HG03575 (cell line): ENCODE results near the gene KREMEN1.
"Not testable (repeated sequence)": the region's sequence is repeated elsewhere in the genome, so short reads cannot be mapped to it uniquely, and the experiment has no call there.

Experiments used
- ATAC-seq: cut with Tn5 transposase; IDR thresholded peaks from one replicate; pipeline ENCODE4 v1.9.1; 2021; ENCODE audit not compliant: unreplicated experiment, insufficient number of reproducible peaks, low FRiP score; ENCODE audit errors: extremely low read depth

KREMEN1 gene

GRCh38 chr22:29073618-29074275, 912 bp downstream of the KREMEN1 start:
- no peak for ATAC-seq

DNA sequence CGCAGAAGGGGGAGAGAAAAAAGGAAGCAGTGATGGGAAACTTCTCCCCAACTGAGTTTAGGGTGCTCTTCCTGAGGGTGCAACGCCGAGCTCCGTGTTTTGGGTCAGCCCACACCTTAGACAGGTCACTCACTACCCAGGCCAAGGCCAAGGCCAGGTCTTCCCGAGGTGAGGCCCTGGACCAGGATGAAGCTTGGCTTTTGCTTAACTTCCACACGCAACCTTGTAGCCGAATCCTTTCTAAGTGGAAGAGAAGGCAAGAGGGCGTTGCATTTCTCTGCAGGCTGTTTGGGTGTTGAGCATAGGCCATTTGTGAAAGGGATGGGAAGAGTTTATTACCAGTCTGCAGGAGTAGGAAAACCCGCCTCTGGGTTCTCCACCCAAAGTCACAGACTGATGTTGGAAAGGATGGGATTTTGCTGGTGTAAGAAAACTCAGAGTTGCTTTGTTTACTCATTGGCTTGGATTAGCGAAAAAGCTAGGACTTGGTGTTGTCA, 1.5 kb downstream of the KREMEN1 start:
- ATAC-seq, result no peak

GRCh38 chr22:29078036-29078868, 5.4 kb downstream of the KREMEN1 start:
- ATAC-seq, result no peak

DNA sequence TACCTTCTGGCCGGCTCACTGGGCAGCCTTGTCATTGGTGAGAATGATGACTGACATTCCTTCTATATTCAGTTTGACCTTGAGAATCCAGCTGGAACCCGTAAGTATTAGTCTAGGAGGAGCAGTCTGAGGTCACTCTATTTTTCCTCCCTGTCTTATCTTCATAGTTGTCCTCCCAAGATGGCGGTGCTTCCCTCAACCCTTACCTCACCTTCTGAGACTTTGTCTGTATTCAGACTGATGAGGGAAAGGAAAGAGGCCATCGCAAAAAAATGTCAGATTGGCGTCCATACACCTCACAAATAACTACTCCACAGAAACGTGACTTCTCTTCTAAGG, 6.0 kb downstream of the KREMEN1 start:
- ATAC-seq, result no peak

DNA sequence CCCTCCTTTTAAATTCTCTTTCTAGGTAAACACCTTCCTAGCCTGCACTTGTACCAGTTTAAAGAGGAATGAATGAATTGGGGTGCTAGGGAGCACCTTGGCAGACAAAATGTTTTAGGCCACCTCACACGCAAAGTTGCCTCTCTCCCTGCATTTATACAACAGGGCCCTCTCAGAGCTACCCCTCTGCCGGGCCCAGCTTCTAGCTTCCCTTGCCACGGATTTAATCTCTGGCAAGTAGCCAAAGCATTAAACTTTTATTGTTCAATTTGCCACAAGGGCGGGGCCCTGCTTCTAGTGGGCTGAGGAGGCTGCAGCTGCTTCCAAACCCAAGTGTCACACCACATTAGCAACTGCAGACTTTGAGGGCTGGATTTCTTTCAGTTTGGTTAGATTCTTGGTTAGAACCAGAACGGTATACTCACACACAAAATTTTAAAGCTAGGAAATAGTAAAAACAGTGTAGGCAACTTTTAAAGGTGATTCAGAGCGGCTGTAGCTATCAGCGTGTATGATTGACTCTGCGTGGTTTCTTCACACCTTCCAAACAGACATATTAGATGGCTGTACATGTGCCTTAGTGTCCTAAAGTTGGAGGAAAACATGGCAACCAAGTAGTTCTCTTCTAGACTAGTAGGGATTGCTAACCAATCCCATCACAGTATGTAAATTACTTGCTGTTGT, 6.5 kb downstream of the KREMEN1 start:
- ATAC-seq, result no peak

GRCh38 chr22:29080106-29080975, 7.5 kb downstream of the KREMEN1 start:
- no peak for ATAC-seq

- no peak for ATAC-seq
Measured at GRCh38 chr22:29081517-29082236, 8.8 kb downstream of the KREMEN1 start.

DNA sequence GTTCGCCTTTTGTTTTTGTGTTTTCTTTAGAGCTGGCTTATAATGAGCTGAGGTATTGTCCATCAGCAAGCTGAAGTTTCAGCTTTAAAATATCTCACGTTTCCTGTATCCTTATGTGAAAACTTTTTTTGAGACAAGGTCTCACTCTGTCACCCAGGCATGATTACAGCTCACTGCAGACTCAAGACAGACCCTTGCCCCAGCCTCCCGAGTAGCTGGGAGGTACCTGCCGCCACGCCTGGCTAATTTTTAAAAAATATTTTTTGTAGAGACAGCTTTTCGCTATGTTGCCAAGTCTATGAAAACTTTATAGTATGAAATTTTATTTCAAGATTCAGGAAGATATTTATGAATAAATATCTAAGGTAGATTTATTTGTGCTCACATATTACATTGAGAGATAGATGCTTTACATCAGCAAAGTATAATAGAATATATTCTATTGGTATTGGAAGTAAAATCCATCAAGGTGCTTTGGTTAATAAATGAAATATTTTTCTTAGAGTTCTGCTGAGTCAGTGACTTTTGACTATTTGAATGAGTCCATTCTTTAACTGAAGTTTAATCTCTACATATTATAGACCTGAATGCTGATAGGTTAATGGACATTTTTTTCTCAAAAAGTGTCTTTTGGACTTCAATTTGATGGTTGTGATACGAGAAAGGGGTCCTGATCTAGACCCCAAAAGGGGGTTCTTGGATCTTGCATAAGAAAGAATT, 10.2 kb downstream of the KREMEN1 start:
- ATAC-seq, result no peak

GRCh38 chr22:29083576-29083932, 10.7 kb downstream of the KREMEN1 start:
- ATAC-seq, result not testable (repeated sequence)

GRCh38 chr22:29083933-29084591, 11.2 kb downstream of the KREMEN1 start:
- no peak for ATAC-seq

DNA sequence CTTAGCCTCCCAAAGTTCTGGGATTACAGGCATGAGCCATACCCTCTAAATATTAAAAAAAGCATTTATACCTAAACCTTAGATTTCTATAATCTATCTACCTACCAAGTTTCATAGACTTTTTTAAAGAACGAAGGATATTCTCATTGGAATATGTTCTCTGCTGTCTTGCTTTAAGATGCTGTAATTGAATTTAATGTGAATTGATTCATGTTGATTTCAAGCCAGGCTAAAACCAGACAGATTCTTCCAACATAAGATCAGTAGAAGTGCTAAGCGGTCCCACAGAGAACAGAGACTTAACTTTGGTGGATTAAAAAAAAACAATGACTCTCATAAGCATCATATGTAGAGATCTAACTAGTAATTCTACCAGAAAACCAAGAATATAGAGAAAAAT, 14.2 kb downstream of the KREMEN1 start:
- ATAC-seq, result no peak

DNA sequence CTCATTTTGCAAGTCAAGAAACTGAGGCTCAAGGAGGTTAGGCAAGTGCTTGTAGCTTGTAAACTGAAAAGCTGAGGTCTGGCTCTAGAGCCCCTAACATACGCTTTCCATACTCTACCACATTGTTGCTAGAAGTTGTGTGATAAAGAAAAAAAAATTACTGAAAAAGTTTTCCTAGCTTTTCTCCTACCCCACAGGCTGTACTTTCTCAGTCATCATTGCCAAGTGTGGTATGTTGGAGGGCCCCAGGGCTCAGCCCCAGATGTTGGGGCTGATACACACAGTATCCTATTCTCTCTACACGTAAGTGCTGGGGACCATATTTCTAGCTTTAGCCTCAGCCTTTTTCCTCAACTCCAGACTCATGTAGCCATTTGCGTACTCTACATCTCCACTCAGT, 16.0 kb downstream of the KREMEN1 start:
- no peak for ATAC-seq

DNA sequence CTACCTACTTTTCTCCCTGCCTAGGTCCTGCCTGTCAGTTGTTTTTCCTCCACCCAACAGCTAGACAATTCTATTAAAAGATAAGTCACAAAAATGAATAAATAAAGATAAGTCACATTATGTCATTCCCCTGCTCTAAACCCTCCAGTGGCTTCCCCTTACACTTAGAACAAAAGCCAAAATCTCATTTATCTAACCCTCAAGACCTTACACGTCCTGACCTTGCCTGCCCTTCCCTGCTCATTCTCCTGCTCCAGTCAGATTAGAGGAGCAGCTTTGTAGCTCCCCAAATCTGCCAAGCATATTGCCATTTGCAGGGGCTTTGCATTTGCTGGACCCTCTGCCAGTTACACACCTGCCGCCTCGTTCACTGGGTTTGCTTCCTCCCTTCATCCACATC, 16.7 kb downstream of the KREMEN1 start:
- ATAC-seq, result no peak

DNA sequence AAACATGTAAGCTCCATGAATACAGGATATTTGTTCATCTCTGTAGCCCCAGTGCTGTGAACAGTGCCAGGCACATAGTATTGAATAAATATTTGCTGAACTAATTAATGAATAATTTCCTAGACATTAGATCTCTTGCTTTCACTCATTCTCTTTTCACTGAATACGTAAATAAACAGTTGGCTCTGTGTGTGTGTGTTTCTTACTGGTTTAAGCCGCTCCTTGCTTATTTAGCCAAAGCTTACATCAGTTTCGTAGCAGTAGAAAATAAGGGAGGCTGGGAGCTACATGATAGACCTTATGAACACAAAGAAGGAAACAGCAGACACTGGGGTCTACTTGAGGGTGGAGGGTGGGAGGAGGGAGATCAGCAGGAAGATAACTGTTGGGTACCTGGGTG, 17.2 kb downstream of the KREMEN1 start:
- ATAC-seq, result no peak

GRCh38 chr22:29092243-29092642, 19.4 kb downstream of the KREMEN1 start:
- ATAC-seq, result no peak

- ATAC-seq, result no peak
Measured at GRCh38 chr22:29093030-29093429, 20.2 kb downstream of the KREMEN1 start.

- no peak for ATAC-seq
Measured at GRCh38 chr22:29093501-29094300, 20.9 kb downstream of the KREMEN1 start.
